ENCODE results near the gene SLC24A4.

SLC24A4 gene

GRCh38 chr14:92499234-92499633 is 176.3 kb downstream of the SLC24A4 start:
- DNase-seq (ENCODE audit: low read depth in 1 of 2, low spot score in 1 of 2): no peak
- Histone ChIP-seq H3K27me3 (ENCODE audit: insufficient read depth, poor library complexity, severe bottlenecking) (no peaks in the 10 kb centered on the region), H3K4me3 (replicated peaks; ENCODE audit: insufficient read depth, low read length) (no peak overlapping the region), H3K27ac (replicated peaks) (no peak overlapping the region)
- TF ChIP-seq REST (IDR thresholded peaks at IDR 0.05; ENCODE audit: insufficient replicate concordance, low read depth): no peak
- TF ChIP-seq POLR2AphosphoS5 (IDR thresholded peaks at IDR 0.05; ENCODE audit: low read depth): no peak
- TF ChIP-seq SPI1 (IDR thresholded peaks at IDR 0.05; ENCODE audit: borderline replicate concordance, low read depth): no peak
- no peak for TF ChIP-seq GABPA (IDR thresholded peaks at IDR 0.05; ENCODE audit: low read depth)
- TF ChIP-seq, protein P1, sequence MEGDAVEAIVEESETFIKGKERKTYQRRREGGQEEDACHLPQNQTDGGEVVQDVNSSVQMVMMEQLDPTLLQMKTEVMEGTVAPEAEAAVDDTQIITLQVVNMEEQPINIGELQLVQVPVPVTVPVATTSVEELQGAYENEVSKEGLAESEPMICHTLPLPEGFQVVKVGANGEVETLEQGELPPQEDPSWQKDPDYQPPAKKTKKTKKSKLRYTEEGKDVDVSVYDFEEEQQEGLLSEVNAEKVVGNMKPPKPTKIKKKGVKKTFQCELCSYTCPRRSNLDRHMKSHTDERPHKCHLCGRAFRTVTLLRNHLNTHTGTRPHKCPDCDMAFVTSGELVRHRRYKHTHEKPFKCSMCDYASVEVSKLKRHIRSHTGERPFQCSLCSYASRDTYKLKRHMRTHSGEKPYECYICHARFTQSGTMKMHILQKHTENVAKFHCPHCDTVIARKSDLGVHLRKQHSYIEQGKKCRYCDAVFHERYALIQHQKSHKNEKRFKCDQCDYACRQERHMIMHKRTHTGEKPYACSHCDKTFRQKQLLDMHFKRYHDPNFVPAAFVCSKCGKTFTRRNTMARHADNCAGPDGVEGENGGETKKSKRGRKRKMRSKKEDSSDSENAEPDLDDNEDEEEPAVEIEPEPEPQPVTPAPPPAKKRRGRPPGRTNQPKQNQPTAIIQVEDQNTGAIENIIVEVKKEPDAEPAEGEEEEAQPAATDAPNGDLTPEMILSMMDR (IDR thresholded peaks at IDR 0.05; ENCODE audit: insufficient read depth, low read length): no peak

DNA sequence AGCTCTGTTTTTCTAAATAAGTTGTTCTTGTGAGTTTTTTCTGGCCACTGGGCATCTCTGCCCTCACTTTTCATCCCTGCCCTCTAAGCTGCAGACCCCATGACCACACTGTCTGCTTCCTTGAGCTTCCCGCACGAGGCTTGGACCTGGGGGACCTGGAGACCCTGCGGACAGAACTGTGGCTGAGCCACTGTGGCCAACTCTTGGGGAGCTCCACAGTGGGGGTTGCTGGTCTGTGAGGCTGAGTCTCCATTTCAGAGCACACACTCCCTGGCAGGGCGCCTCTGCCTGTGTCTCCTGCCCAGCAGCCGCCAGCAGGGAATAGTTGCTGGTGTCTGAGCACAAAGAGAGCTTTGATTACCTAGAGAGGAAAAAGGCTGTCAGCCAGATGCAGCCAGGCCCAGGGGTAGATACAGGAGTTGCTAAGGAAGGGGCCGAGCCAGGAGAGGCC is 177.6 kb downstream of the SLC24A4 start:
- H3K4me3 ChIP-seq (replicated peaks; ENCODE audit: insufficient read depth, low read length): no peak overlapping the region
- TF ChIP-seq REST (IDR thresholded peaks at IDR 0.05; ENCODE audit: insufficient replicate concordance, low read depth) (no peak), SPI1 (IDR thresholded peaks at IDR 0.05; ENCODE audit: borderline replicate concordance, low read depth) (no peak), POLR2AphosphoS5 (IDR thresholded peaks at IDR 0.05; ENCODE audit: low read depth) (no peak), GABPA (IDR thresholded peaks at IDR 0.05; ENCODE audit: low read depth) (no peak)
- TF ChIP-seq, protein P1 (IDR thresholded peaks at IDR 0.05; ENCODE audit: insufficient read depth, low read length): no peak
- no peak for DNase-seq (ENCODE audit: low read depth in 1 of 2, low spot score in 1 of 2)
- no peaks in the 10 kb centered on the region for H3K27me3 ChIP-seq (ENCODE audit: insufficient read depth, poor library complexity, severe bottlenecking)
- H3K27ac ChIP-seq (replicated peaks): no peak overlapping the region

- H3K4me3 ChIP-seq (replicated peaks; ENCODE audit: insufficient read depth, low read length): no peak overlapping the region
- no peak for DNase-seq (ENCODE audit: low read depth in 1 of 2, low spot score in 1 of 2)
- TF ChIP-seq, protein P1 (IDR thresholded peaks at IDR 0.05; ENCODE audit: insufficient read depth, low read length): no peak
- TF ChIP-seq POLR2AphosphoS5 (IDR thresholded peaks at IDR 0.05; ENCODE audit: low read depth): no peak
- no peak for TF ChIP-seq REST (IDR thresholded peaks at IDR 0.05; ENCODE audit: insufficient replicate concordance, low read depth)
- no peak for TF ChIP-seq GABPA (IDR thresholded peaks at IDR 0.05; ENCODE audit: low read depth)
- no peak for TF ChIP-seq SPI1 (IDR thresholded peaks at IDR 0.05; ENCODE audit: borderline replicate concordance, low read depth)
- no peaks in the 10 kb centered on the region for H3K27me3 ChIP-seq (ENCODE audit: insufficient read depth, poor library complexity, severe bottlenecking)
- no peak overlapping the region for H3K27ac ChIP-seq (replicated peaks)
These were observed 179.0 kb downstream of the SLC24A4 start for GRCh38 chr14:92501891-92502351.
